ENCODE measurements around the gene EXOSC10. TPM values are rescaled to one million over a fixed set of nuclear protein-coding genes. Genes with fewer than 3 reads are reported as not detected.

The EXOSC10 gene
- total and polyA plus RNA-seq, 2 of the 13 experiments (the other 11 are each of a cell fraction or from before 2014, with no cell fraction given) = 48.4 to 67.6 TPM

DNA sequence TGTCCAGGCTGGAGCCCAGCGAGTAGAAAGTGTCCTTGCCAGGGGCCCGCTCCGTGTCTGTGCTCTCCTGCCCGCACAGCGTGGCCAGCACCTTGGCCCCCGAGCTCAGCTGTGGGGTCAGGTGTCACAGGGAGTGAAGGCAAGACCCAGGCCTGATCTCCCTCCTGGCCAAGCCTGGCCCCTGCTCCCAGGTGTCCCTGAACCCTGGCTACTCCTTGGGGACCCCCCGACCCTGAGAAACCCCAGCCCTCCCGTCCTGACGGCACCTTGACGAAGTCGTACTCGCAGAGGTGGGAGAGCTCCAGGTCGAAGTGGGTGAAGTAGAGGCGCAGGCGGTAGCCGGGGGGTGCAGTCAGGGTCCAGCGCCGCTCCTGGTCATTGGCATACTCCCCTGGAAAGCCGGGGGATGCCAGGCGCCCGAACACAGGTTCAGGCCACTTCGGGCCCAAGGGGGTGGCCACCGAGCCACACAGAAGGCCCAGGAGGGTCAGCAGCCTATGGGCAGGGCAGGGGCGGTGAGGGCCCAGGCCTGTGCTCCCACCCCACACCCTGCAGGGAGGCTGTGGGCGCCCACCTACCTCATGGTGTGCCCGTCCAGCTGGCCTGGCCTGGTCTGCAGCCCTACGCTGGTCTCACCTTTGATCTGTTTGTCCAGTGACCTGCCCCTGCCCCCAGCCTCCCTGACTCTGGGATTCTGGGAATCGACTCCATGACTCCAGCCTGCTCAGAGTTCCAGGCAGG, 52.9 kb downstream of the EXOSC10 start, which contains the start of gene MASP2 (continued):
- TF ChIP-seq IKZF5 (CRISPR knock-in tag; IDR thresholded peaks at IDR 0.05) (no peak), ZBTB7B (CRISPR knock-in tag; IDR thresholded peaks at IDR 0.05) (peak; percentile 71), MATR3 (CRISPR knock-in tag; IDR thresholded peaks at IDR 0.05) (no peak), NFIB (CRISPR knock-in tag; IDR thresholded peaks at IDR 0.05; ENCODE audit: borderline replicate concordance) (no peak), TBX2 (CRISPR knock-in tag; IDR thresholded peaks at IDR 0.05; ENCODE audit: borderline replicate concordance) (no peak; the same call in 1 of the 2 replicates), GABPA (IDR thresholded peaks at IDR 0.05; ENCODE audit: low read depth, low read length) (no peak), GABPA (CRISPR knock-in tag; IDR thresholded peaks at IDR 0.05; ENCODE audit: low read depth) (no peak), IRF2 (CRISPR knock-in tag; IDR thresholded peaks at IDR 0.05) (no peak), CCAR2 (optimal IDR thresholded peaks at IDR 0.05; ENCODE audit: low read depth, low read length) (no peak), ZNF382 (CRISPR knock-in tag; IDR thresholded peaks at IDR 0.05; ENCODE audit: borderline replicate concordance) (no peak), ZNF10 (CRISPR knock-in tag; IDR thresholded peaks at IDR 0.05; ENCODE audit: borderline replicate concordance, low read depth) (no peak), SRSF1 (optimal IDR thresholded peaks at IDR 0.05; ENCODE audit: low read depth, low read length) (no peak), ZNF12 (CRISPR knock-in tag; IDR thresholded peaks at IDR 0.05) (0 out of 2 replicates have a peak, but pooled peaks have one; percentile 28), ZNF263 (CRISPR knock-in tag; IDR thresholded peaks at IDR 0.05) (0 out of 2 replicates have a peak, but pooled peaks have one; percentile 27), MTA3 (CRISPR knock-in tag; IDR thresholded peaks at IDR 0.05) (no peak), ZGPAT (CRISPR knock-in tag; IDR thresholded peaks at IDR 0.05) (peak; percentile 58; the same call in 1 of the 2 replicates), ZNF362 (CRISPR knock-in tag; IDR thresholded peaks at IDR 0.05; ENCODE audit: borderline replicate concordance) (no peak), THAP8 (CRISPR knock-in tag; IDR thresholded peaks at IDR 0.05; ENCODE audit: borderline replicate concordance) (no peak), BRCA1 (CRISPR knock-in tag; IDR thresholded peaks at IDR 0.05) (no peak; the same call in 1 of the 2 replicates)
- TF ChIP-seq, protein P1, sequence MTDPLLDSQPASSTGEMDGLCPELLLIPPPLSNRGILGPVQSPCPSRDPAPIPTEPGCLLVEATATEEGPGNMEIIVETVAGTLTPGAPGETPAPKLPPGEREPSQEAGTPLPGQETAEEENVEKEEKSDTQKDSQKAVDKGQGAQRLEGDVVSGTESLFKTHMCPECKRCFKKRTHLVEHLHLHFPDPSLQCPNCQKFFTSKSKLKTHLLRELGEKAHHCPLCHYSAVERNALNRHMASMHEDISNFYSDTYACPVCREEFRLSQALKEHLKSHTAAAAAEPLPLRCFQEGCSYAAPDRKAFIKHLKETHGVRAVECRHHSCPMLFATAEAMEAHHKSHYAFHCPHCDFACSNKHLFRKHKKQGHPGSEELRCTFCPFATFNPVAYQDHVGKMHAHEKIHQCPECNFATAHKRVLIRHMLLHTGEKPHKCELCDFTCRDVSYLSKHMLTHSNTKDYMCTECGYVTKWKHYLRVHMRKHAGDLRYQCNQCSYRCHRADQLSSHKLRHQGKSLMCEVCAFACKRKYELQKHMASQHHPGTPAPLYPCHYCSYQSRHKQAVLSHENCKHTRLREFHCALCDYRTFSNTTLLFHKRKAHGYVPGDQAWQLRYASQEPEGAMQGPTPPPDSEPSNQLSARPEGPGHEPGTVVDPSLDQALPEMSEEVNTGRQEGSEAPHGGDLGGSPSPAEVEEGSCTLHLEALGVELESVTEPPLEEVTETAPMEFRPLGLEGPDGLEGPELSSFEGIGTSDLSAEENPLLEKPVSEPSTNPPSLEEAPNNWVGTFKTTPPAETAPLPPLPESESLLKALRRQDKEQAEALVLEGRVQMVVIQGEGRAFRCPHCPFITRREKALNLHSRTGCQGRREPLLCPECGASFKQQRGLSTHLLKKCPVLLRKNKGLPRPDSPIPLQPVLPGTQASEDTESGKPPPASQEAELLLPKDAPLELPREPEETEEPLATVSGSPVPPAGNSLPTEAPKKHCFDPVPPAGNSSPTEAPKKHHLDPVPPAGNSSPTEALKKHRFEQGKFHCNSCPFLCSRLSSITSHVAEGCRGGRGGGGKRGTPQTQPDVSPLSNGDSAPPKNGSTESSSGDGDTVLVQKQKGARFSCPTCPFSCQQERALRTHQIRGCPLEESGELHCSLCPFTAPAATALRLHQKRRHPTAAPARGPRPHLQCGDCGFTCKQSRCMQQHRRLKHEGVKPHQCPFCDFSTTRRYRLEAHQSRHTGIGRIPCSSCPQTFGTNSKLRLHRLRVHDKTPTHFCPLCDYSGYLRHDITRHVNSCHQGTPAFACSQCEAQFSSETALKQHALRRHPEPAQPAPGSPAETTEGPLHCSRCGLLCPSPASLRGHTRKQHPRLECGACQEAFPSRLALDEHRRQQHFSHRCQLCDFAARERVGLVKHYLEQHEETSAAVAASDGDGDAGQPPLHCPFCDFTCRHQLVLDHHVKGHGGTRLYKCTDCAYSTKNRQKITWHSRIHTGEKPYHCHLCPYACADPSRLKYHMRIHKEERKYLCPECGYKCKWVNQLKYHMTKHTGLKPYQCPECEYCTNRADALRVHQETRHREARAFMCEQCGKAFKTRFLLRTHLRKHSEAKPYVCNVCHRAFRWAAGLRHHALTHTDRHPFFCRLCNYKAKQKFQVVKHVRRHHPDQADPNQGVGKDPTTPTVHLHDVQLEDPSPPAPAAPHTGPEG (CRISPR knock-in tag; IDR thresholded peaks at IDR 0.05) = peak; percentile 51; the same call in 1 of the 2 replicates

Measured in HepG2 (cell line).